HG03342 (cell line): Measurements from ENCODE around the gene EFNA3.

Experiments used
- ATAC-seq: cut with Tn5 transposase; IDR thresholded peaks from one replicate; pipeline ENCODE4 v1.9.1; 2021; ENCODE audit warnings: mild to moderate bottlenecking, moderate library complexity; ENCODE audit not compliant: unreplicated experiment

EFNA3 gene

DNA sequence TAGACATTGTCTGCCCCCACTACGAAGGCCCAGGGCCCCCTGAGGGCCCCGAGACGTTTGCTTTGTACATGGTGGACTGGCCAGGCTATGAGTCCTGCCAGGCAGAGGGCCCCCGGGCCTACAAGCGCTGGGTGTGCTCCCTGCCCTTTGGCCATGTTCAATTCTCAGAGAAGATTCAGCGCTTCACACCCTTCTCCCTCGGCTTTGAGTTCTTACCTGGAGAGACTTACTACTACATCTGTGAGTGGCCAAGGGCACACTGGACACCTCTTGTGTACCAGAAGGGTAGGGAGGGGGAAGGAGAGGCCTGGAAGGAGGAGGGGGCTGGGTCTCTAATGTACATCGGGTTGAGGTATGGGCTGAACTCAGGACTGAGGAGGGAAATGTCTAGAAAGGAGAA lies 11.9 kb upstream of the EFNA3 start:
- ATAC-seq, result no peak

DNA sequence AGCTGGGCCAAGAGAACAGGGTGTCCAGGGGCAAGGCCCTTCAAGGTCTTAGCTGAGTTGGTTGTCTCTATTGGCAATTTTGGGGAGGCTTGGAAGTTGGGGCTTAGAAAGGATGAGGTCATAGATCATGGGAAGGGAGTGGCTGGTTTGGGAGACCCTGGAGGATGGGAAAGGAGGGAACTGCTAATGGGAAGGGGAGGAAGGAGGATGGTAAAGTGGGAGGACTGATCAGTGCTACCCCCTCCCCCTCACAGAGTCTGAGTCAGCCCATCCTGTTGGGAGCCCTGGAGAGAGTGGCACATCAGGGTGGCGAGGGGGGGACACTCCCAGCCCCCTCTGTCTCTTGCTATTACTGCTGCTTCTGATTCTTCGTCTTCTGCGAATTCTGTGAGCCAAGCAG lies 10.0 kb upstream of the EFNA3 start:
- no peak for ATAC-seq

DNA sequence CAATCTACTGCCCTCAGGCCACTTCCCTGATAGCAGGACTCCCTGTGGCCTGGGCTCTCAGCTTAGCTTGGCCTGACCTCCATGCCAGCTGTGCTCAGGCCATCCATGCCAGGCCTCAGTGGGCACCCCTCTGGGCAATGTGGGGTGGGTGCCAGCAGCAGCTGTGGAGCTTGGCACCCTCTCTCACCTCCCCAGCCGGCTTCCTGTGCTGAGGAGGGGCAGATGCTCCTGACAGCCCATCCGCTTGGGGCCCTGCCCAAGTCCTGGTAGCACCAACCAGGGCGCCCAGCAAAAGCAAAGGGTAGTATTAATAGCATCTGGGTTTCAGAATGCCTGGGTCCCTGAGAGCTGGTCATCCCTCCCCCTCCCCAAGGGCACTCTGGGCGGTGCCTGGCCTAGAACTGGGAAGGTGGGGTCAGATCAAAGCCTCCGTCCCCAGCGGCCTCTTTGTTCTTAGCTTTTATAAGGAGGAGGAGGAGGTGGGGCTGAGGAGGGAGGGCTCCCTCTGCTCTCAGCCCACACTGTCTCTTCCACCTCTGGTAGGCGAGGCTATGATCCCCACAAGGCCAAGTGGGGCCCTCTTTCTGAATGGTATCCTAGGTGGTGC lies 9.0 kb upstream of the EFNA3 start:
- no peak for ATAC-seq

DNA sequence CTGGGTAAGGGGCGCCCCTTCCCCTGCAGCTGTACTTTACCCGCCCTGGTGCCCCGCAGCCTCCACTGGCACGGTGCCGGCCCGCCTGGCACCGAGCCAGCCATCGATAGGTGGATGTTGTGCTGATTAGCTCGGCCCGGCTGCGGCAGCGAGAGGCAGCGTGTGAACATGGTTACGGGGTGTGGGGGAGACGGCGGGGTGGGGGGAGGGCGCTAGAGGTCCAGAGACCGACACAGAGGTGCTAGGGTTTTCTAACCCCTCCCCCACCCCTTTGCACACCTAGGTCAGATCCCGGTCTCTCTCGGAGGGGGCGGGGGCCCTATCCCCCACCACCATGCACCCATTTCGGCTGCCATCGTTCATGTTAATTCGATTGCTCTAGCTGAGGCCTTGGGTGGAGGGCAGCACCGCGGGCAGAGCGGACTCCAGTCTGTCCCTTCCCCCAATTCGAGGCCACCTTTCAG lies 8.4 kb upstream of the EFNA3 start:
- no peak for ATAC-seq

DNA sequence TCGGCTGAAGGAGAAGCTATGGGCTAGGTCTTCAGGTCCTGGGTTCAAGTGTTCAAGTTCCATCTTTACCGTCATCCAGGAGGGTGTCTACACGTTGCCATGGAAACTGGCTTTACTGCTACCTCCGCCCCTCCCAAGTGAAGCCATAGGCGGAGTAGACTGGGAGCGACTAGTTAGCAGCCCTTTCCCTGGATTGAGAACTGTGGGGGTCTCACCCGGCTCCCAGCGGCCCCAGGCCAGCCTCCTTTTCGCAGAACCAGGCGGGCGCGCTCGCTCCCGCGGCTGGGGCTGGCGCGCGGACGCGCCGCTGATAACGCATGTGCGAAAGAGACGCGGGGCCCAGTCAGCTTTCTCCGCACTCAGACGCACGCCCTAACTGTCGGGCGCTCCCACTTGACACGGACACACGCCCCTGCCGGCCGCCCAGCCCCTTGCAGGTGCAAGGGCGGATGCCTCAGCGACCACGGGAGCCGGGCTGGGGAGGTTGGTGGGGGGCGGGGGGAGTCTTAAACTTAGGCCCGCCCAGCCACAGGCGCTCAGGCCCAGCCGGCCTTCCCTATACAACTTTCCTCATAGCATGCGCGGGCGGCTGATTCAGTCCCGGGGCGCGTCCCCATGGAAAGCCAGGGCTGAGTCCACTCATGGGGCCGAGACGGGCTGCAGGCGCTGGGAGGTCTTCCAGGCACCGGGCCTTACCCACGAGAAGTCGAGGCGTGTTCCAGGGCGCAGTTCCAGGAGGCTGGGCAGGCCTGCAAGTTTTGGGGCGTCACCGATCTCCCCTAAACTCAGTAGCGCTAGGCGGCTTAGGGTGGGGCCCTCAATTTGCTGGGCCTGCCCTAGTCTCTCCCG lies 7.7 kb upstream of the EFNA3 start:
- ATAC-seq, result no peak

DNA sequence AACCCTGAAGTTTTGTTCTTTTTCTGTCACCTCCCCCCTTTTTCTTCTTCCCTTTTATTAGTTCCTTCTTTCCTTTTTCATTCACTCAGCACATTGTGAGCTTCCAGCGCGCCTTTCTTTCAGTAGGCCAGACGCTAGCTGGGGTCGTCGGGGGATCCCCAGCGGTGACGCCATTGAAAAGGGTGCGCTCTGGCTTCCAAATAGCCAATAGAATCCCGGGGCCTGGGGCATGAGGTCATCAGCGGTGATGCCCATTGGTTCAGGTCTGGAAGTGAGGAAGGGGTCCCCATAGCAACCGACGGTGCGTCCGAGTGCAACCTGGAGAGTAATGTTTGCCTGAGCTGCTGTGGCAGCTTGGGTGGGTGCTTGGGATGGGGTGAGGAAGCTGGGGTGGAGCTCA lies 6.9 kb upstream of the EFNA3 start:
- ATAC-seq, result no peak

DNA sequence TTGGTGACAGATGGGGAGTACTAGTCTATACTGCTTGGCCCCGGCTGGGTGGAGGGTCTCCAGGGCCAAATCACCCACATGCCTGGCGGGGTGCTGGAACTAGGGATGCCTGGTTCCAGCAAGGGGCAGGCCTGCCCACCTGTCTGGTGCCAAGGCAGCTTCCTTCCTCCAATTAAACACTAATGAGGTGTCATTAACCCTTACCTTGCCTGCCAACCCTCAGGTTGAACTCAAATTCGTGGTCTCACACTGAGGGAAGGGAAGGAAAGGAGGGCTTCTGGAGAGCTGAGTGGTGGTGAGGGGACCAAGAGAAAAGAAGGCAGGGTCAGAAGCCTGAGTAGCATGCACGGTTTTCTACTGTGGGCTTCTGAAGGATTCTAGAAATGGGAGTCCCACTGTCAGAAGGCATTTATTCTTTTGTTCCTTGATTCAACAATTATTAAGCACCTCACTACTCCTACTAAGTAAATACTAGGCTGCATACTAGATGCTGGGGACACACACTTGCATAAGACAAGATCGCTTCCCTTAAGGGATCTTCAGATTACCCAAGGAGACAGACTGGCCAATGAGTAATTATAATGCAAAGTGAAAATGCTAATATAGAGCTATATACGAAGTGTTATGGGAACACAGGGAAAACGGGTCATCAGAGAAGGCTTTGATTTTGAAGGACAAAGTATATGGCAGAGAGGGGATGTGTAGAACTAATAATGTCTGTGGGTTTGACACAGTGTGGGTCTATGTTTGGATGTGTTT lies 5.9 kb upstream of the EFNA3 start:
- ATAC-seq, result no peak

DNA sequence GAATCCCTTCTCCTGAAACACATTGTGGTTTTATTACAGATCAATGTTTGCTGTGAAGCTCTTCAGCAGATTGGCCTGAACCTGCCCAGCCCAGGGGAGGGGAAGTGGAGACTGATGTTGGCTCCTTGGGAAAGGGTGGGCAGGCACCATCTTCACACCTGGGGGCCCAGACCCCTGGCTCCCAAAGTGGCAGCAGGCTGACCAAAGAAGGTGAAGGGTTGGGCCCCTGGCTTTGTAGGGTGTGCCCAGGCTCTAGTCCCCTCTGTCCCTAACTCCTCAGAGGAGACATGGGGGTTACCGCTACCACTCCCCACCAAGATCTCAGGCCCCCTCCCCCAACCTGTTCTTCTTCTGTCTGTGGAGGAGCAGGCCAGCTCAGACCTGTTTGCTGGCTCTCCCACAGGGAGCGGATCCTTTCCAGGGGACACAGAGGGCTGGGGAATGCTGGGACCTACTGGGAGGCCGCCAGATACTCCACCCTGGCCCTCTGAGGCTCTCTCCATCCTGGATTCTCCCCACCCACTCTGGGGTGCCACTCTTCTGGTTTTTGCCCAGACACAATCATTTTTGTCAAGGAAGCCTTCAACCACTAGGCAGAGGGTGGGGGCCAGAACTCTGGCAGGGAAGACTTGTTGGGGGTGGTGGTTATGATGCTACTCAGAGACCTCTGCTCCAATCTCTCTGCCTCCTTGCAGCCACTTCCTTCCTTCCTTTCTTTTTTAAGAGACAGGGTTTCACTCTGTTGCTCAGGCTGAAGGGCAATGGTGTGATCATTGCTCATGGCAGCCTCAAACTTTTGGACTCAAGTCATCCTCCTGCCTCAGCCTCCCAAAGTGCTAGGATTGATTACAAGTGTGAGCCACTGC lies 5.0 kb upstream of the EFNA3 start:
- ATAC-seq, result no peak

DNA sequence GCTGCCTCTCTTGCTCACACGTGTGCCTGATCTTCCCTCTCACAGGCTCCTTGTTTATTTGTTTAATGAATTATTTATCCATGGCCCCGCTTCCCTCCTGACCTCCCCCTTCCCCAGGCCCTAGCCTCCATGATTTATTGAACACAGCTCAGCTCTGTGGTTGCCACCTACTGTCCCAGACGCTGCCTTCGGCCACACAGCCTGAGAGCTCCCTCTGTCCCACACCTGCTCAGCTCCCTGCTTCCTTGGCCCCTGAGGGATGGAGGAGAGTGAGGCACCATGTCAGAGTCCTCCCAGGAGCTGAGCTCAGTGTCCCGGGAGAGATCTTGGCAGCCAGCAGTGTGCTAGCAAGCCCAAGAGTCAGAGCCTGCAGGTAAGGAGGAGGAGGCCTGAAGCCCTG lies 3.1 kb upstream of the EFNA3 start:
- no peak for ATAC-seq

DNA sequence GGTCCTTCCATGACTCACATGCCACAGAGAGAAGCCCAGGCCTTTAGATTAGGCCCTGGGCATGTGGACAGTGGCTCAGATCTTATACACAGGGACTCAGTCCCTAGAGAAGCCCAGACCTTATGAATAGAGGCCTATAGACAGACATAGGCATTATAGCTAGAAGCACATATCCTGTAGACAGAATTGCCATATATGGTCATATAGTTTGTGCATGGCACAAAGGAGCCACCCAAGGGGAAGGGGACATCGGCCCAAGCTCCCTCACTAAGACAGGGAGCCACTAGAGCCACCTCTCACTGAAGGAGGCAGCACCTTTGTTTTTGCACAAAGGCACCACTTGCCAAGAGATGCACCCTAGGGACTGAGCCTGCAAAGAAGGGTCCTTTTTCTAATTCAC lies 2.3 kb upstream of the EFNA3 start:
- ATAC-seq, result no peak

DNA sequence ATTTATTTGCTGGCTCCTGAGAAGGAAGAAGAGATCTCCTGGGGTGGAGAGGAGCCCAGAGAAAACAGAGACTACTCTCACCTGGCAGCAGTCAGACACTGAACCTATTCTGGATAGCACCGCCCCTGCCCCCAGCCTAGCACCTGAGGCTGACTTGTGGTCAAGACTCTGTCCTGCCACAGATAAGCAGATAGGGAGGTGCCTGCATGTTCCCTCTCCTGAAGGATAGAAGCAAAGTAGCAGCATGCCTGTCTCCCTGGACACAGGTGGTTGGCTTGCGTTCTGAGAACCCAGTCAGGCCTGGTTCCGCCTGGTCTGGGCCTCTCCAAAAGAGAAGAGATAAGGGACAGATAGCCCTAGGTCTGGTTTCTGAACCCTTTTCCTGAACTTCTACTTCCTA lies 1.3 kb upstream of the EFNA3 start:
- no peak for ATAC-seq

DNA sequence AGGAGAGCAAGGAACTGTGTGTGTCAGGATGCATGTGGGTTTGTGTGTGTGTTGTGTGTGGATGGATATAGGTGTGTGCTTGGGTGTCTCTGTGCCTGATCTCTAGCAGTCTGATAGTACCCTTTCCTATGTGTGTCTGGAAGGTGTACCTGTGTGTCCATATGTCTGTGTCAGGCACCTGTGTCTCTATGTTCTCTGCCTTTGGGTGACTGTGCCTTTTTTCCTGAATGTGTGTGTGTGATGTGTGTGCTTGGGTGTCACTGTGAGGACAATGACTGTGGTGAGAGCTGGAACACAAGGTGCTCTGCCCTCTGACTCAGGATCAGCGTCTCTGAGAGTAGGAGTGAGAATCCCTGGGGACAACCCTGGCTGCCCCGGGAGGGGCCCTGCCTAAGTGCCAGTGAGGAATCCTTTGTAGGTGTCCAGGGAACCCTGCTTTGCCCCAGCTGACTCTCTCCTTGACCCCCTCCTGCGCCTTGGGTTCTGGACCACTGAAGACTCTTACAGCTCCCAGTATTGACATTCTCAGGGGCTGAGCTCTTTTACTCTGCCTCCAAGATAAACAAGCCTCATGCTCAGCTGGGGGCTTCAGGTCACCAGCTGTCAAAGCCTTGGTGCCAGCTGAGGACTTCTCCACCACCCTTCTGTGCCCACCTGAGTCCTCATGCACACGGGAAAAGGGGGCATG lies 735 bp upstream of the EFNA3 start:
- no peak for ATAC-seq

DNA sequence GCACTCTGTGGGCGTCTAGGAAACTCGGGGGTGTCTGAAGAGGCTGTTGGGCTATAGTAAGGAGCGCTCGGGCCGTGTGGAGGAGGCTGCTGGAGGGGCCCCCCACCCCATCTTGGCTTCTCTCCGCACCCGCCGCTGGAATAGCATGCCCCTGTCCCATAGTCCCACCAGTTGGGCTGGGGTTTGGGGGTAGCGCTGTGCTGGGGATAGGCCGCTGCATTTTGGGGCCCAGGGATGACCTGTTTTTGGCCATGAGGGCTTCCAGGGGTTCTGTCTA lies 511 bp downstream of the EFNA3 start:
- no peak for ATAC-seq

DNA sequence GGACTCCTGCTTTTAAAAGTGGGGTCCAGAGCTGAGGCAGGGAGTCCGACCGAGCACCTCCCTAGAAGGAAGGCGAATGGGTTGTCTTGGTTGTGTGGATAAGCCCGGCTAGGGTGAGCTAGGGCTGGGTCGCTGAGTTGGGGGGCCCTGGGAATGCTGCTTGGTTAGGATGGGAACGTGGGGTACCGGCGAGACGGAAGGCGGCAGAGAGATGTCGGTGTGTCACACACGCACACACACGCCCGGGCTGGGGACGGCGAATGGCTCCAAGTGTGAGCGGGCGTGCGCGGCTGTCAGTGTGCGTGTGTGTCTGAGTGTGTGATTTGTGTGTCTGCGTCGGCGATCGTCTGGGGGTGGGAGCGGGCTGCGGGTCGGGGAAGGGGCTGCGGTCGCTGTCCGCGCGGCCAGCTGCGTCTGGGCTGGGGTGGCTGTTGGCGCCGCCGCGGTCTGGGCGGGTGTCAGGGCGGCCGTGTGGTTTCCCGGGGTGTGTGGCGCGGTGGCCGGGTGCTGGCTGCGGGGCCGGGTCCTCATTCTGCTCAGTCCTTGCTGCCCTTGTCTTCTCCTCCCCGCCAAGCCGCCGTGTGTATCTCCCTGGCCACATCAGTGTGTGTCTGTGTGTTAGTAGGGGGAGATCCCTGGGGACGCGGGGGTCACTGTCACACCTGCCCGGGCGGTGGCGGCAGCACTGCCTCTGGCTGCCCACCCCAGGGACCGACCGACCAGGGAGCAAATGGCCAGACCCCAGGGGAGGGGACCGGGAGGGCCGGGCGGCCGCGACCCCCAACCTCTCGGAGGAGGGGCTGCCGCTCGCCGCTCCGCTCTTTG lies 1.1 kb downstream of the EFNA3 start:
- no peak for ATAC-seq

DNA sequence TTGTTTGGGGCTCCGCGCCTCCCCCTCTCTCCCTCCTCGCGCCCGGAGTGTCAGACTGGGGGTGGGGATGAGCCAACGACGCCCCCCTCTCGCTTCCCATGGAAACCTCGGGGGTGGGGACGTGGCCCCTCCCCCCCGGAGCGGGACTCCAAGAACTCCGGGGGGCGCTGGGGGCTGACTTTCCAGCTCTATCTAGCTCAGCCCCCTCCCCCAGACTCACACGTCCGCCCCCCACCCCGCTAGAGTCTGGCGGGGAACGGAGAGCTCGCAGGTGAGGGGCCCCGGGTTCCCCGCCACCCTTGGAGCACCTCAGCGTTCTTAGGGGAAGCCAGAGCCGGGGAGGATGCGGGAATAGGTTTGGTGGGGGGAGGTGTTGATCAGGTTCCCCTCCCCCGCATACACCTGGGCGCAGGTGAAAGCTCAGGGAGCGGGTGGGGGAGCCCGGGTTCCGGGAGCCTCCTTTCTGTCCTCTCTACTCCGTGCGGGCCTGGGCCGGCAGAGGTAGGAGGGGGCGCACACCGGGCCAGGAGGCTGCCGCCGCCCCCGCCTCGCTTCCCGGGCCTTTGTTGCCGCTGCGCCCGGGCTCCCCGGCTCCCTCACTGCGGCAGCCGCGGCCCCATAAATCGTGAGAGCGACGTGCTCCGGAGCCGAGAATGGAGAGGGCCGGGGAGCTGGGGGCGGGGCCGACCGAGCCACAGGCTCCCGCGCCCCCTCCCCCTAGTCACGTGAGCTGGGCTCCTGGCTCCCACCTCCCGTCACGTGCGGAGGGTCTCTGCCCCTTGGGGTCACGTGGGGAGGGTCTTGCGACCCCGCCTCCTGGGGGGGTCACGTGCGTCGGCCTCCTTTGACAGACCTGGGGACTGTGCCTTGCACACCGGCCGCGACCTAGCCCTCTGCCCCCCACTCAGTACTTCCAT lies 1.9 kb downstream of the EFNA3 start:
- no peak for ATAC-seq

DNA sequence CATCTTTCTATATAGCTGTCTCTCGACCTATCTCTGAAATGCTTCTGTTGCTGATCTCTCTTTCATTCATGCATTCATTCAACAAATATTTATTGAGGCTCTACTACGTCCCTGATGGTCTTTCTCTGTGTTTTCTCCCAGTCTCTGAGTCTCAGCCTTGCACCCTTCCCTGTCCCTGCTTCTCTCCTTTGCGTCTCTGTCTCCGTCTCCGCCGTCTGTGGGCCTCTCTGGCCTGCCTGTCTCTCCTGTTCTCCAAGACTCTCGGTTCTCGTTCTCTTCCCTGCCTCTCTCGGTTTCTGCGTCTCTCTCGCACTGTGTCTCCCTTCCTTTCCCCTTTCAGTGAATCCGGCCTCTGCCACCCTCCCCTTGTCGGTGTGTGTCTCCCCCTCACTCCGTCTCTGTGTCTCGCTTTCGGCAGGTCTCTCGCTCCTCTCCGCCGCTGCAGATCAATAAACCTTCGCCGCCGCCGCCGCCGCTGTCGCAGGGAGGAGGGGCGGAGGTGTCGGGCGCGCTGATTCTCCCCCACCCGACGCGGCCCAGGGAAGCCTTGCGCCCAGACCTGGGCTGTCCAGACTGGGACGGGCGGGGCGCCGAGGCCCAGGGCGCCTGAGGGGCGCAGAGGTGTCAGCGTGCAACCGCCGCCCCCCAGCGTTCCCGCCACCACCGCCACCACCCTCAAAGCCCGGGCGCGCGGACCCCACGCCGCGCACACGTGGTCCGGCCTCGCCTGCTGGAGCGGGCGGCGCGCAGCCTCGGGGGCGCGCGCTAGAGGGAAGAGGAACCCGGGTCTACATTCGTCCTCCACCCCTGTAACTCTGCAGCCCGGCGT lies 3.0 kb downstream of the EFNA3 start:
- ATAC-seq, result no peak

DNA sequence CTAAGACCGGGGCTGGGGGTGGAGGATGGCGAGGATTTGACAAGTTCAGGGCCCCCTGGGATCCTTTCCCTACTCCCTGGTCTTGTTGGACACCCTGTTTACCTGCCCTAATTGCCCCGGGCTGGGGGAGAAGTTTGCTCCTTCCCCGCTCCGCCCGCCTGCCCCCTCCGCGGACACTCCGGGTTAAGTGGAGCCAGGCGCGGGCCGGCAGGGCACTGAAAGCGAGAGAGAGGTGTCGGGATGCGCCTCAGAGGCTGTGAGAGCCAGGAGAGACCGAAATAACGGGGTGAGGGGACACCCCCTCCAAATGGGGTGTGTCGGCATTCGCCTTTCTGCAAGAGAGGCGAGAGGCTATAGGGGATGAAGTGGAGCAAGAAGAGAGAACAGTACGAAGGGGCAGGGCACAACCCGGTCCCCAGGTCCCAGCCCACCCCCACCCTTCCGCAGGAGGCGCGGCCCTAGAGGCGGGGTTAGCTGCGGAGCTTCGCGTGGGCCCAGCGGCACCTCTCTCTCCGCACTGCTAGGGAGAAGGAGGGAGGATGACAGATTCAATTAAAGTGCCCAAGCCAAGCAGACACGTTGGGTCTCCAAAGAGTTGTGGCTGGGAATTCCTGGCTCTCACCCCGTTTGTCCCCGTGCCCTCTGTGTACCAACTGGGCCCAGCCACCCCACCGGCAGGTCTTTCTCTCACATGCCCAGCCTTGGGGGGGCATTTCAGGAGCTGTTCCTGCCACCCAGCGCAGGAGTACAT lies 3.8 kb downstream of the EFNA3 start:
- ATAC-seq, result no peak
